Stimulated activated CD8-positive, alpha-beta memory T cell treated with anti-CD3 and anti-CD28 coated beads, Interleukin-12 subunit alpha, Interleukin-12 subunit beta, amount 100 ng/mL, for 24 hours (primary cell): ENCODE measurements around the gene GRHPR.
A peak's percentile ranks its signal among the peaks of the same experiment; 100 is the strongest.

Source experiments
- DNase-seq: peaks from one replicate; pipeline ENCODE4 v3.0.0-alpha.2; 2020; ENCODE audit errors: extremely low read depth

GRHPR gene

DNA sequence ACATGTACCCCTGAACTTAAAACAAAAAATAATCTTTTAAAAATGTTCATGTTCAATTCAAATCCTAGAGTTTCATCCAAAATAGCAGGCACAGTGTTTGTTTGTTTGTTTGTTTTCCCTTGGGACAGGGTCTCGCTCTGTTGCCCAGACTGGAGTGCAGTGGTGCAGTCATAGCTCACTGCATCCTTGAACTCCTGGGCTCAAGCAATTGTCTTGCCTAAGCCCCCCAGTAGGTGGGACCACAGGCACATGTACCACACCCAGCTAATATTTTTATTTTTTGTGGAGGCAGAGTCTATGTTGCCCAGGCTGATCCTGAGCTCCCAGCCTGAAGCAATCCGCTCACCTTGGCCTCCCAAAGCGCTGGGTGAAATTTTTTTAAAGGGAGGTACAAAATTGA lies 58.3 kb downstream of the GRHPR start:
- DNase-seq, result no peak

GRCh38 chr9:37485389-37486255 lies 63.1 kb downstream of the GRHPR start, which contains the start of gene POLR1E:
Gene POLR1E, plus strand, starts transcription at chr9:37485948. Its CDS starts 100 bp downstream, at chr9:37486048.
- peak; percentile 89 for DNase-seq

GRCh38 chr9:37486256-37486615 lies 63.7 kb downstream of the GRHPR start:
- DNase-seq, result no peak
